Liver (tissue), 9 donors: Measurements from ENCODE around the gene C4A. TPM values are rescaled to one million over a fixed set of nuclear protein-coding genes. Genes with fewer than 3 reads are reported as not detected.
A peak's percentile ranks its signal among the peaks of the same experiment; 100 is the strongest.

Experiments used
- DNase-seq: peaks from one replicate; pipeline ENCODE4 v3.0.0-alpha.2; 2017; ENCODE audit warnings: low spot score
- H3K27ac ChIP-seq, 2 donors: one replicate each; pipeline ENCODE4 v1.7.0; 2013; ENCODE audit warnings: inconsistent platforms in 2 of 2, low read length in 2 of 2, control low read depth in 1 of 2, low read depth in 1 of 2, mild to moderate bottlenecking in 1 of 2
- H3K27me3 ChIP-seq, 4 donors: one replicate each; pipeline versions ENCODE4 v1.6.1 to v1.7.0; 2013; ENCODE audit warnings: low read length in 3 of 4, inconsistent platforms in 1 of 4, mild to moderate bottlenecking in 1 of 4, moderate library complexity in 1 of 4; ENCODE audit not compliant: control insufficient read depth in 4 of 4, insufficient read depth in 4 of 4
- H3K36me3 ChIP-seq, 4 donors: one replicate each; pipeline versions ENCODE4 v1.6.1 to v1.7.0; 2013; ENCODE audit warnings: low read length in 3 of 4, mild to moderate bottlenecking in 3 of 4, low read depth in 1 of 4, moderate library complexity in 1 of 4; ENCODE audit not compliant: control insufficient read depth in 4 of 4, insufficient read depth in 3 of 4
- H3K4me1 ChIP-seq, 4 donors: one replicate each; pipeline versions ENCODE4 v1.6.1 to v1.7.0; 2013; ENCODE audit warnings: low read length in 3 of 4, mild to moderate bottlenecking in 3 of 4, moderate library complexity in 1 of 4; ENCODE audit not compliant: control insufficient read depth in 4 of 4, insufficient read depth in 4 of 4
- H3K4me3 ChIP-seq, 3 donors: one replicate each; pipeline versions ENCODE4 v1.6.1 to v1.7.0; 2013; ENCODE audit warnings: low read length in 3 of 3, control low read depth in 1 of 3, low read depth in 1 of 3, mild to moderate bottlenecking in 1 of 3
- H3K9ac ChIP-seq, 2 donors: one replicate each; pipeline ENCODE4 v1.7.0; 2013; ENCODE audit warnings: low read length in 2 of 2, mild to moderate bottlenecking in 2 of 2, moderate library complexity in 2 of 2, control low read depth in 1 of 2, low read depth in 1 of 2
- H3K9me3 ChIP-seq, 4 donors: one replicate each; pipeline versions ENCODE4 v1.6.1 to v1.7.0; 2013; ENCODE audit warnings: low read length in 3 of 4; ENCODE audit not compliant: control insufficient read depth in 4 of 4
- EGR1 ChIP-seq, 2 donors: IDR thresholded peaks; 2 replicates each; pipeline ENCODE4 v1.6.1; 2016 to 2018; ENCODE audit warnings: antibody characterized with exemption in 2 of 2, low read depth in 2 of 2
- FOXA1 ChIP-seq: IDR thresholded peaks from 2 replicates; pipeline ENCODE4 v1.6.1; 2016; ENCODE audit warnings: antibody characterized with exemption
- FOXA2 ChIP-seq: IDR thresholded peaks from 2 replicates; pipeline ENCODE4 v1.6.1; 2016; ENCODE audit warnings: antibody characterized with exemption
- GABPA ChIP-seq, 2 donors: IDR thresholded peaks in 1 of 2; conservative IDR thresholded peaks in 1 of 2; 2 replicates each; pipeline ENCODE4 v1.6.1; 2016; ENCODE audit warnings: antibody characterized with exemption in 2 of 2, mild to moderate bottlenecking in 1 of 2, moderate library complexity in 1 of 2
- HNF4A ChIP-seq, 2 donors: conservative IDR thresholded peaks; 2 replicates each; pipeline ENCODE4 v1.6.1; 2016; ENCODE audit warnings: antibody characterized with exemption in 2 of 2, mild to moderate bottlenecking in 2 of 2
- HNF4G ChIP-seq: IDR thresholded peaks from 2 replicates; pipeline ENCODE4 v1.6.1; 2016; ENCODE audit warnings: antibody characterized with exemption
- JUND ChIP-seq, 2 donors: IDR thresholded peaks; 2 replicates each; pipeline ENCODE4 v1.6.1; 2016; ENCODE audit warnings: antibody characterized with exemption in 2 of 2
- NR2F2 ChIP-seq: IDR thresholded peaks from 2 replicates; pipeline ENCODE4 v1.6.1; 2016; ENCODE audit warnings: antibody characterized with exemption
- RAD21 ChIP-seq, 2 donors: IDR thresholded peaks; 2 replicates each; pipeline ENCODE4 v1.6.1; 2016; ENCODE audit warnings: antibody characterized with exemption in 2 of 2, mild to moderate bottlenecking in 2 of 2
- REST ChIP-seq: IDR thresholded peaks from 2 replicates; pipeline ENCODE4 v1.6.1; 2016; ENCODE audit warnings: antibody characterized with exemption, mild to moderate bottlenecking
- RXRA ChIP-seq, 2 donors: IDR thresholded peaks; 2 replicates each; pipeline ENCODE4 v1.6.1; 2017 to 2018; ENCODE audit warnings: antibody characterized with exemption in 2 of 2, mild to moderate bottlenecking in 1 of 2
- SP1 ChIP-seq: IDR thresholded peaks from 2 replicates; pipeline ENCODE4 v1.6.1; 2018; ENCODE audit warnings: antibody characterized with exemption, mild to moderate bottlenecking
- TAF1 ChIP-seq: conservative IDR thresholded peaks from 2 replicates; pipeline ENCODE4 v1.6.1; 2016; ENCODE audit warnings: antibody characterized with exemption, mild to moderate bottlenecking
- YY1 ChIP-seq: IDR thresholded peaks from 2 replicates; pipeline ENCODE4 v1.6.1; 2016; ENCODE audit warnings: antibody characterized with exemption, mild to moderate bottlenecking
- WGBS: extraction: QIAGEN DNeasy Blood & Tissue Kit; methylation state at CpG from one replicate; pipeline ENCODE4 v1.1.7; 2013; 5-methylcytosine and 5-hydroxymethylcytosine counted together
- polyA plus RNA-seq, 2 donors: library from polyadenylated mRNA; stranded (reverse) in 1 of 2; unstranded in 1 of 2; fragments of 200-250 nt in 1 of 2; fragments of >200 nt in 1 of 2; fragmentation: Nextera tagmentation in 1 of 2; extraction: Ambion mirVana in 1 of 2; gene quantifications; one replicate each; pipeline versions ENCODE4 v1.2.1 to v1.2.3, GENCODE V29; 2013 to 2015
- total RNA-seq, 2 donors: library from RNA; depleted of rRNA; stranded (reverse); fragments of >200 nt; gene quantifications; one replicate each; pipeline ENCODE4 v1.2.3, GENCODE V29; 2014
- TF ChIP-seq, protein P1 (sequence below): IDR thresholded peaks from 2 replicates; pipeline ENCODE4 v1.6.1; 2016; ENCODE audit warnings: antibody characterized with exemption
- TF ChIP-seq, protein P2 (sequence below): IDR thresholded peaks from 2 replicates; pipeline ENCODE4 v1.6.1; 2016; ENCODE audit warnings: antibody characterized with exemption
- TF ChIP-seq, protein P3 (sequence below): fragments of 150-350 bp; IDR thresholded peaks from 2 replicates; pipeline ENCODE4 v1.5.1; 2017; ENCODE audit warnings: improper control_type of control experiment, low read depth, low read length; ENCODE audit not compliant: missing input control
- TF ChIP-seq, protein P4 (sequence below): IDR thresholded peaks from 2 replicates; pipeline ENCODE4 v1.6.1; 2016; ENCODE audit warnings: antibody characterized with exemption
- donor health status: healthy.
- donor health status: healthy.
- donor health status: healthy.
- donor health status: healthy.
- donor health status: healthy.

Gene C4A
- total and polyA plus RNA-seq, 4 donors: 410 to 2,903 (median 1,534) TPM

- DNase-seq: no peak
- peak overlapping the region; percentile 71 to 93 for H3K27ac ChIP-seq
- H3K4me3 ChIP-seq: peak overlapping the region in 1 of 3 donors; percentile 81
- H3K9ac ChIP-seq: no peak overlapping the region
- H3K4me1 ChIP-seq: peaks cover 7 to 43% (median 28%) of the 10 kb centered on the region in 4 donors
- H3K9me3 ChIP-seq: no peaks in the 10 kb centered on the region
- H3K36me3 ChIP-seq: peaks cover 4 to 52% (median 43%) of the 10 kb centered on the region in 4 donors
- WGBS: 80% methylated on average over 6 of the region's 6 CpGs
- TF ChIP-seq RAD21 (IDR thresholded peaks at IDR 0.05) (no peak), SP1 (no peak), EGR1 (IDR thresholded peaks at IDR 0.05; ENCODE audit: low read depth in 2 of 2) (no peak), REST (no peak), TAF1 (no peak), FOXA2 (no peak), HNF4A (conservative IDR thresholded peaks at IDR 0.05) (no peak), GABPA (IDR thresholded peaks at IDR 0.05 in 1 of 2, conservative IDR thresholded peaks at IDR 0.05 in 1 of 2) (no peak), YY1 (no peak), HNF4G (no peak), RXRA (IDR thresholded peaks at IDR 0.05) (no peak), NR2F2 (no peak), FOXA1 (no peak), JUND (IDR thresholded peaks at IDR 0.05) (no peak)
- TF ChIP-seq, protein P1, sequence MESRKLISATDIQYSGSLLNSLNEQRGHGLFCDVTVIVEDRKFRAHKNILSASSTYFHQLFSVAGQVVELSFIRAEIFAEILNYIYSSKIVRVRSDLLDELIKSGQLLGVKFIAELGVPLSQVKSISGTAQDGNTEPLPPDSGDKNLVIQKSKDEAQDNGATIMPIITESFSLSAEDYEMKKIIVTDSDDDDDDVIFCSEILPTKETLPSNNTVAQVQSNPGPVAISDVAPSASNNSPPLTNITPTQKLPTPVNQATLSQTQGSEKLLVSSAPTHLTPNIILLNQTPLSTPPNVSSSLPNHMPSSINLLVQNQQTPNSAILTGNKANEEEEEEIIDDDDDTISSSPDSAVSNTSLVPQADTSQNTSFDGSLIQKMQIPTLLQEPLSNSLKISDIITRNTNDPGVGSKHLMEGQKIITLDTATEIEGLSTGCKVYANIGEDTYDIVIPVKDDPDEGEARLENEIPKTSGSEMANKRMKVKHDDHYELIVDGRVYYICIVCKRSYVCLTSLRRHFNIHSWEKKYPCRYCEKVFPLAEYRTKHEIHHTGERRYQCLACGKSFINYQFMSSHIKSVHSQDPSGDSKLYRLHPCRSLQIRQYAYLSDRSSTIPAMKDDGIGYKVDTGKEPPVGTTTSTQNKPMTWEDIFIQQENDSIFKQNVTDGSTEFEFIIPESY: no peak
- TF ChIP-seq, protein P2, sequence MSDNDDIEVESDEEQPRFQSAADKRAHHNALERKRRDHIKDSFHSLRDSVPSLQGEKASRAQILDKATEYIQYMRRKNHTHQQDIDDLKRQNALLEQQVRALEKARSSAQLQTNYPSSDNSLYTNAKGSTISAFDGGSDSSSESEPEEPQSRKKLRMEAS: no peak
- TF ChIP-seq, protein P3, sequence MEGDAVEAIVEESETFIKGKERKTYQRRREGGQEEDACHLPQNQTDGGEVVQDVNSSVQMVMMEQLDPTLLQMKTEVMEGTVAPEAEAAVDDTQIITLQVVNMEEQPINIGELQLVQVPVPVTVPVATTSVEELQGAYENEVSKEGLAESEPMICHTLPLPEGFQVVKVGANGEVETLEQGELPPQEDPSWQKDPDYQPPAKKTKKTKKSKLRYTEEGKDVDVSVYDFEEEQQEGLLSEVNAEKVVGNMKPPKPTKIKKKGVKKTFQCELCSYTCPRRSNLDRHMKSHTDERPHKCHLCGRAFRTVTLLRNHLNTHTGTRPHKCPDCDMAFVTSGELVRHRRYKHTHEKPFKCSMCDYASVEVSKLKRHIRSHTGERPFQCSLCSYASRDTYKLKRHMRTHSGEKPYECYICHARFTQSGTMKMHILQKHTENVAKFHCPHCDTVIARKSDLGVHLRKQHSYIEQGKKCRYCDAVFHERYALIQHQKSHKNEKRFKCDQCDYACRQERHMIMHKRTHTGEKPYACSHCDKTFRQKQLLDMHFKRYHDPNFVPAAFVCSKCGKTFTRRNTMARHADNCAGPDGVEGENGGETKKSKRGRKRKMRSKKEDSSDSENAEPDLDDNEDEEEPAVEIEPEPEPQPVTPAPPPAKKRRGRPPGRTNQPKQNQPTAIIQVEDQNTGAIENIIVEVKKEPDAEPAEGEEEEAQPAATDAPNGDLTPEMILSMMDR: no peak
- TF ChIP-seq, protein P4, sequence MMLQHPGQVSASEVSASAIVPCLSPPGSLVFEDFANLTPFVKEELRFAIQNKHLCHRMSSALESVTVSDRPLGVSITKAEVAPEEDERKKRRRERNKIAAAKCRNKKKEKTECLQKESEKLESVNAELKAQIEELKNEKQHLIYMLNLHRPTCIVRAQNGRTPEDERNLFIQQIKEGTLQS: no peak
- H3K27me3 ChIP-seq: no peaks in the 10 kb centered on the region
These were observed 33.0 kb upstream of the C4A start for GRCh38 chr6:31948753-31949413.
